NCI-H2107 treated with DMSO at 0.1 percent for 48 hours (cell line): Measurements from ENCODE around the gene RAVER1.
"Not testable (repeated sequence)": the region's sequence is repeated elsewhere in the genome, so short reads cannot be mapped to it uniquely, and the experiment has no call there.

ENCODE experiments used
- DNase-seq: peaks from one replicate; lab custom pipeline; 2025; ENCODE audit not compliant: unreplicated experiment; lab: John Stamatoyannopoulos, UW

RAVER1 gene

GRCh38 chr19:10344780-10345179 lies 11.5 kb upstream of the RAVER1 start:
- DNase-seq = no peak

DNA sequence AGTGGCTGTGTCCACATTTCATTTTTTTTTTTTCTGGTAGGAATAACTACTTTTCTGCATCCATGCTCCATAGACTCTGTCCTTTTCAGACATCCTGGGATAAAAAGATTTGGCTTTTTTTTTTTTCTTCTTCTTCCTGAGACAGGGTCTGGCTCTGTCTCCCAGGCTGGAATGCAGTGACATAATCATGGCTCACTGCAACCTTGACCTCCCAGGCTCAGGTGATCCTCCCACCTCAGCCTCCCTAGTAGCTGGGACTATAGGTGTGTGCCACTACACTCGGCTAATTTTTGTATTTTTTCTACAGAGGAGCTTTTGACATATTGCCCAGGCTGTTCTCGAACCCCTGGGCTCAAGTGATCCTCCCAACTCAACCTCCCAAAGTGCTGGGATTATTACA lies 10.2 kb upstream of the RAVER1 start:
- DNase-seq = no peak

DNA sequence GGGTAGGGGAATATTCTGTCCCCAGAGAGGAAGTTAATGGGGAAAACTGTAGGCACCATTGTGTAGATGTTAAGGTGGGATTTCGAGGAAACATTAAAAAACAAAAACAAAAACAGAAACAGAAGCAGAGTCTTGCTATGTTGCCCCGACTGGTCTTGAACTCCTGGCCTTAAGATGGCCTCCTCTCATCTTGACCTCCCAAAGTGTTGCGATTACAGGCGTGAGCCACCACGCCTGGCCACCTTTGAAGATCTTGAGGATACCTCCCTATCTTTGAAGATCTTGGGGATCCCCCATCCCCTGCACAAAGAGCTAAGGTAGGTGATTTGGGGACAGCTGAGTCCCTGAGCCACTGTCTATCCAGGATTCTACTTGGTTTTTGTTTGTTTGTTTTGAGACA lies 6.6 kb upstream of the RAVER1 start:
- DNase-seq = no peak

GRCh38 chr19:10339380-10339960 lies 6.1 kb upstream of the RAVER1 start, which contains the start of gene ICAM3:
Gene ICAM3, minus strand, starts transcription at chr19:10339624. Its CDS starts 10 bp downstream, at chr19:10339614.
- no peak for DNase-seq

- DNase-seq = no peak
These were observed 5.6 kb upstream of the RAVER1 start for GRCh38 chr19:10338940-10339339.

- DNase-seq = not testable (repeated sequence)
These were observed 3.4 kb upstream of the RAVER1 start for GRCh38 chr19:10336725-10337124.

DNA sequence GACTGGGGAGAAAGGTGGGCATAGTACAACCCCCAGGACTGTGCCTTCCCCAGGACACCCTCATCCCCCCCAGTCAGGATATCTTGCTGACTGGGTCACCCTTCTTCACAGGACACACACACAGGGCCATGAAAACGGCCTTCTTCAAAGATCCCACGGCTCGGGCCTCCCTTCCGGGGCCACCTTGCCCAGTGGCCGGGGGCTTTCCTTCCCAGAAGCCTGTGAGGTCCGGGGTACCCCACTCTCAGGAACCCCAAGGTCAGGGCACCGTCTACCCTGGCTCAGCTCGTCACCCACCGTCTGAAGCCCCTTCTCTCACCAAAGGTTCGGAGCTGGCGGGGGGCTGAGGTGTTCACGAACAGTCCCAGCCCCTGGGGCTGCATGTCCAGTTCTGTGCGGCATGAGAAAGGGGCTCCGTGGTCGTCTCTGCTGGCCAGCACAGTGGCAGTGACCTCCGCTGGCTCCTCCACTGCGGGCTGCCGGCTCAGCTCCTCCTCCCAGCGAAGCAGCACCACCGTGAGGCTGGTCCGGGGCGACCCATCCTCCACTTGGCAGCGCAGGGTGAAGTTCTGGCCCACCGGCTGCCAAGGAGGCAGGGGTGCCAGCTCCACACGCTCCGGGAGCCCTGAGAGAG lies 2.1 kb upstream of the RAVER1 start:
- no peak for DNase-seq

- no peak for DNase-seq
These were observed 1.4 kb upstream of the RAVER1 start for GRCh38 chr19:10334588-10335351.

- no peak for DNase-seq
These were observed 644 bp upstream of the RAVER1 start for GRCh38 chr19:10333758-10334587.

DNA sequence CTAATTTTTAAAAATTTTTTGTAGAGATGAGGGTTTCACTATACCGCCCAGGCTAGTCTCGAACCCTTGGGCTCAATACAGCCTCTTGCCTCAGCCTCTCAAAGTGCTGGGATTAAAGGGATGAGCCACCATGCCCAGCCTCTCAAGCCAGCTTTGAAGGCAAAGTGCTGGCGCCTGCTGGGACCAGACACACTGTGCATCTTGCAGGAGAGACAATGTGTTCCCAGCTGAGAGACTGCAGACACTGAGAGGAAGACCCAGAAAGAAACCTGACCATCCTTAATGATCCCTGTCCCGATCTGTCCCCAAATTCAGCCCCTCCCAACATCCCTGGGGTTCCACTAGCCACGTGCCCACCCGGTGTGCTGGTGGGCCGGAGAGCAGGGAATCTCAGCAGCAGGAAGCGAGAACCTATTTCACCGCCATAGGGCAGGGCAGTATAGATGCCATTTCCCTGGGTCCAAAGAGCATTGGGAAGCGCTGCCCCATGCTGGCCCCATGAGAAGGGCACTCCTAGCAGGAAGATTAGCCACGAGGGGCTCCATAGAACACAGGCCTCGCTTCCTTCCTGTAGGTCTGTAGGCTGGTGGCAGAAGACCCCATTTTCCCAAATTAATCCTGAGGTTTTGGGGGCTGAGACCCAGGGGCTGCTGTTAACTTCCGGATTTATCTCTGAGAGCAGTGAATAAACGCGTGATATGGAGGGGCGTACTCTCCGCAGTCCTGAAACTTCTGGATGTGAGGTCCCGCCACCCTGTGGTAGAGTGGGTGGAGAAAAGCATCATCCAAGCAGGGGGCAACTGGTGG lies 968 bp downstream of the RAVER1 start:
- DNase-seq = no peak

DNA sequence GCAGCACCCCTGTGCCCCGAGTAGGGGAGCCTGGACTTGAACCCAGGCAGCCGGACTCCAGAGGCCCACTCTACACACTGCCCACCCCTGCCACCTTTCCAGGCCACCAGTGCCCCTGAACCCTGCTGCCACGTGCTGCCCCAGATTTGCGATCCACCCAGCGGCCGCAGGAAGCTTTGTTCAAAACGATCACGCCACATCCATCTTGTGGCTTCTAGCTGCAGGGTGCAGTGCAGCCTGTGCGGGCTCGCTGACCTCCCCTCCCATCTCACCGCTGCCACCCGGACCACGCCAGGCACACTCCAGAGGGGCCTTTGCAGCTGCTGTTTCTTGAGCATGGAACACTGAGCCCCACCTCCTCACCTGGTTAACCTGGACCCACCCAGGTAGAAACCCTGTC lies 3.8 kb downstream of the RAVER1 start:
- no peak for DNase-seq

DNA sequence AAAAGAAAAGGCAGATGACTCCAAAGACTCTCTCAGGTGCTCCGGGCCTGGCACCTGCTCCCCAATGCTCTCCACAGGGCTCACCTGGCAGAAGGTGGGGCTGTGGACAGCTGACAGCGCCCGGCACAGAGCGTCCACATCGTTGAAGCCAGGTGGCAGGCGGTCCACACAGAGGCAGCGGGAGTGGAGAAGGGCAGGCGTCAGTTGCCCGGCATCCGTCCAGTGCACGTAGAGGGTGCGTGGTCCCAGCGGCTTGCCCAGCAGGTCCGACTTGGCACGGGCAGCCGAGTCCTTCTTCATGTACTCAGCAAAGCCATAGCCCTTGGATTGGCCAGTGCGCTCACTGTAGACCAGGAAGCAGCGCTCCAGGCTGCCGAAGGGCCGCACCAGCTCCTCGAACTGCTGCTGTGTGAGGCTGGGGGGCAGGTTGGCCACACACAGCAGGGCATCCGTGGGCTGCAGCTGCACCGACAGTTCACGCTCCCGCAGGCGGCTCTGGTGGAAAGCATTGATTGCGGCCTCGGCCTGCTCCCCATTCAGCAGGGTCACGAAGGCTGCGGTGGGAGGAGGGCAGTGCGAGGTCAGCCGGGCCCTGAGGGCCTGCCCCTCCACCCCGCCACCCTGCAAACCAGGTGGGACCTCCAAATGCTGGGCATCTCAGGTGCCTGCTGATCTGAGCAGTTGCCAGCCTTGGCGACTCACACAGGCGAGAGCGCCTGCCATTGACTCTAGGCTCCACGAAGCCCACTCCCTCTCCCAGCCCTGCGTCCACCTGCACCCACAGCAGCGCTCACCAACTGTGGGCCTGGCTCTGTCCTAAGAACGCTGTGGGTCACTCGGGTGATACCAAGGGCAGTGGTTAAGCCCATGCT lies 4.5 kb downstream of the RAVER1 start:
- DNase-seq = no peak

DNA sequence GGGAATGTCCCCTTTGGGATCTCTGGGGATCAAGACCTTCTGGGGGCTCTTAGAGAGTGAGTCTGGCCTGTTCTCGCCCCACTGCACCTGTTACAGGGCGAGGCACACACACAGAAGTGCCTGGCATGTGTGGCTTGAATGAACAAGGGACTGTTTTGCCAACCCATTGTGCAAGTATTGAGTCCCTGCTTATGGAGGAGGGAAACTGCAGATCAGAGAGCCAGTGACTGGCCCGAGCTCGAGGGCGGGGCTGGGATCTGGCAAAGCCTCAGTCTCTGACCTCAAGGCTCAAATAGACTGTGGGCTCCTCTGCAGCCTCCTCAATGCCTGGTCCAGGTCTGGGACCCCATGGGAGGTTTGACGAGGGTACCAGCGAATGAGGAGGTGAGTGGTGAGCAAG lies 5.5 kb downstream of the RAVER1 start:
- DNase-seq = no peak

GRCh38 chr19:10325732-10326131 lies 7.6 kb downstream of the RAVER1 start:
- no peak for DNase-seq

DNA sequence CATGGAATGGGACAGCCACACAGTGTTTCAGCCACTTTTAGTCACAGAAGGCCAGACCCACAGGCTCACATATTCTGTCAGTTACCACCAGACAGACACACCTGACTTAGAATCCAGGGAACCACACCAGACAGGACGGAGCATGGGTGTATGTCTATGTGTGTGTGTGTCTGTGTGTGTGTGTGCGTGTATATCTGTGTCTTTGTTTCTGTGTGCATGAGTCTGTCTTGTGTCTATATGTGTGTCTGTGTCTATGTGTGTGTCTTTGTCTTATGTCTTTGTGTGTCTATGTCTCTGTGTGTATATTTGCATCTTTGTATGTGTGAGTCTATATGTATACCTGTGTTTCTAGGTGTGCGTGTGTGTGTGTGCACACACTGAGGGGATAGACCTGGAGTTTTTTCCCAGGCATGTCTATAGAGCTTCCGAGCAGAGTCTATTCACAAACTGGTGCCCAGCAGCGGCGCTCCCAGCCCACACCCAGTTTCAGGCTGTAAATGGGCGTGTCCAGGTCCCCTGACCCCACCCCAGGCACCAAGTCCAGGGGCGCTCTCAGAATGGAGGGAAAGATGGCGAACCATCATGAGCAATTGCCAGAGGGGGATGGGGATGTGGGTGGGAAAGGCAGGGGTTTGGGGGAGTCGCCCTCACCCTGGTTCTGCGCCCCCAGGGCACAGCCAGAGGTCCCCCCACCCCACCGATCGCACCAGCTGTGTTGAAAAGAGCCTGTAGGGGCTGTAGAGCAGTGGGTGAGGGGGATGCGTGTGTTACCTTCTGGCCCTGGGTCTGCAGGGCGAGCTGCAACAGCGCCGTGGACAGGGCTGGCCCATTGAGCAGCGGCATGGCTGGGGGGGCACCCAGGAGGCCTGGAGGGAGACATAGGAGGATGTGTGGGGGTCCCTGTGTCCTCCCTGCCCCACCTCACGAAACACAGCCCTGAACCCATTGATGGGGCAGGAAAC lies 11.2 kb downstream of the RAVER1 start:
- no peak for DNase-seq

DNA sequence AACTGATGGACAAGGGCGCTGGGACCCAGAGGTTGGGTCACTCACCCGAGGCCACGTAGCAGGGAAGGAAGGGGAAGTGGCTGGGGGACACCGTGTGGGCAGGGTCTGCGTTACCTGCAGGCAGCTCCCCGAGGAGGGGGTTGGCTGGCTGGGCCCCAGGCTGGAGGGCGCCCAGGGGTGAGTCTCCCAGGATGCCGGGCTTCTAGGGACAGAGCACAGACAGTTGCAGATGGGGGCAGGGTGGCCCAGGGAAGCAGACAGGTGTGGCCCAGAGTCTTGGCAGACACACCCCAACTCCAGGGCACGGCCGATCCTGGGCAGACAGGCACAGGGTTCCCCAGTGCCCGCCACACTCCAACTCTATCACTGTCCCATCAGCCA lies 11.9 kb downstream of the RAVER1 start:
- no peak for DNase-seq

DNA sequence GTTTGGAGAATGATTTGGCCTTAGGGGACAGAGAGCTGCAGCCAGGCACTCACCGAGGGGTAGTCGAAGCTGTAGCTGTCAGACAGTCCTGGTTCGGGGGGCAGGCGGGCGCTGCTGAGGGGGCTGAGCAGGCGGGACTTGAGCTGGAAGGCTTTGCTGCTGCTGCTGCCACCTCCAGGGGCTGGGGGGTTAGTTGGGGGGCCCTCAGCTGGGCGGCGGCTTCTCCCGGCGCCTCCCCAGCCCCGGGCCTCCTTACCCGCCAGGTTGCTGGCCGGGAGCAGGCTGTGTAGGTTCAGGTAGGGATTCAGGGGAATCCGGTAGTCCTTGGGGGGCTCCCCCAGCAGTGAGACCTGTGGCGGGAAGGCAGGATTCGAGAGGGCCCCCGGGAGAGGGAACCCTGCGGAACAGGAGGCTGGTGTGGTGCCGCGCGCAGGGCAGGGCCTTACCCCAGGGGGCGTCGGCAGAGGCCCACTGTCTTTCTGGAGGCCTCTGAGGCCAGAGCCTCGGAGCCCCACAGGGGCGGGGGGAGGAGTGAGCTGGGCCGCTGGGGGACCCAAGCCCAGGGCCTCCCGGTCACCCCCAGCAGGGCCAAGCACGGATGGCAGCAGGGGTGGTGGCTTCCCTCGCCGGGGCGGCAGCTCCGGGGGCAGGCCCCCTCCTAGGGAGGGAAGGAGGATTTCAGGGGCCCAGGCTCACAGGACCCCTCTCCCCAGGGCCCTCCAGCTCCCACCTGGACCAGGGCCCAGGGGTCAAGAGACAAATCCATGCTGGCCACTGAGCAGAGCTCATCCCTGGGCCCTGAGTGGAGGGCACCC lies 12.5 kb downstream of the RAVER1 start:
- no peak for DNase-seq
